AG08395 (cell line): ENCODE results near the gene CAPN15.
A peak's percentile ranks its signal among the peaks of the same experiment; 100 is the strongest.
"Not testable (repeated sequence)": the region's sequence is repeated elsewhere in the genome, so short reads cannot be mapped to it uniquely, and the experiment has no call there.

Source experiments
- DNase-seq: peaks from one replicate; pipeline ENCODE4 v3.0.0; 2012; ENCODE audit warnings: mixed read lengths, low spot score

CAPN15 gene

GRCh38 chr16:527015-527903 lies at the start of gene CAPN15:
CAPN15 (plus strand) TSS chr16:527712; CDS start chr16:546839, 19,127 bp downstream.
- peak; percentile 86 for DNase-seq

- DNase-seq, result not testable (repeated sequence)
Observed at GRCh38 chr16:478287-478686, 49.2 kb upstream of the CAPN15 start.

GRCh38 chr16:482468-483185 lies 44.9 kb upstream of the CAPN15 start:
- DNase-seq, result no peak

GRCh38 chr16:483341-484075 lies 44.0 kb upstream of the CAPN15 start:
- DNase-seq, result no peak

GRCh38 chr16:489606-490005 lies 37.9 kb upstream of the CAPN15 start:
- no peak for DNase-seq

- DNase-seq, result no peak
Observed at GRCh38 chr16:490768-491167, 36.7 kb upstream of the CAPN15 start.

GRCh38 chr16:491220-491919 lies 36.1 kb upstream of the CAPN15 start:
- no peak for DNase-seq

GRCh38 chr16:492211-492875 lies 35.2 kb upstream of the CAPN15 start:
- DNase-seq, result no peak

- not testable (repeated sequence) for DNase-seq
Observed at GRCh38 chr16:494676-495075, 32.8 kb upstream of the CAPN15 start.

- DNase-seq, result peak; percentile 52
Observed at GRCh38 chr16:495127-495748, 32.3 kb upstream of the CAPN15 start.

GRCh38 chr16:496097-496886 lies 31.2 kb upstream of the CAPN15 start:
- no peak for DNase-seq

GRCh38 chr16:497258-497657 lies 30.3 kb upstream of the CAPN15 start:
- no peak for DNase-seq

GRCh38 chr16:499924-500323 lies 27.6 kb upstream of the CAPN15 start:
- DNase-seq, result no peak

GRCh38 chr16:500709-501108 lies 26.8 kb upstream of the CAPN15 start:
- DNase-seq, result no peak

- no peak for DNase-seq
Observed at GRCh38 chr16:502179-502943, 25.2 kb upstream of the CAPN15 start.

GRCh38 chr16:503150-504071 lies 24.1 kb upstream of the CAPN15 start:
- no peak for DNase-seq

- no peak for DNase-seq
Observed at GRCh38 chr16:505479-506245, 21.9 kb upstream of the CAPN15 start.

GRCh38 chr16:506246-506546 lies 21.3 kb upstream of the CAPN15 start:
- no peak for DNase-seq
